Embryonic facial prominence (tissue), 1 donor: ENCODE measurements around the gene MBD3.

Experiments
- DNase-seq: peaks from one replicate; pipeline ENCODE4 v3.0.0-alpha.2; 2016; ENCODE audit errors: extremely low spot score

Gene MBD3

DNA sequence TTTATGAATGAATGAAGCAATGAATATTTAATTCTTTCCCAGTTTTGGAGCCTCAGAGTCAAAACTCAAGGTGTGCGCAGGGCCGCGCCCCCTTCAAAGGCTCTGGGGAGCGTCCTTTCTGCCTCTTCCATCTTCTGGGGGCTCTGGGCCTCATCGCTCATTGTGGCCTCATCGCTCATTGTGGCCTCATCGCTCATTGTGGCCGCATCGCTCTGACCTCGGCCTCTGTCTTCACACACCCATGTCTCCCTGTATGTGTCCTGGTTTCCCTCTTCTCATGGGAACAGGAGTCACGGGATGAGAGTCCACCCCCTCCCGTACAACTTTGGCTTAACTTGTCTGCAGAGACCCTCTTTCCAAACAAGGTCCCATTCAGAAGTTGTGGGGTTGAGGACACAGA lies 21.3 kb downstream of the MBD3 start:
- DNase-seq, result no peak

DNA sequence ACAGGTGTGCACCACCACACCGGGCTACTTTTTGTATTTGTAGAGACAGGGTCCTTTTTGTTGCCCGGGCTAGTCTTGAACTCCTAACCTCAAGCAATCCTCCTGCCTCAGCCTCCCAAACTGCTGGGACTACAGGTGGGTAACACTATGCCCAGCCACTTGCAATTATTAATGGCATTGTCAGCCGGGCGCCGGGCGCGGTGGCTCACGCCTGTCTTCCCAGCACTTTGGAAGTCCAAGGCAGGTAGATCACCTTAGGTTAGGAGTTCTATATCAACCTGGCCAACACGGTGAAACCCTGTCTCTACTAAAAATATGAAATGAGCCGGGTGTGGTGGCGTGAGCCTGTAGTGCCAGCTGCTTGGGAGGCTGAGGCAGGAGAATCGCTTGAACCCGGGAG lies 21.8 kb downstream of the MBD3 start:
- no peak for DNase-seq

DNA sequence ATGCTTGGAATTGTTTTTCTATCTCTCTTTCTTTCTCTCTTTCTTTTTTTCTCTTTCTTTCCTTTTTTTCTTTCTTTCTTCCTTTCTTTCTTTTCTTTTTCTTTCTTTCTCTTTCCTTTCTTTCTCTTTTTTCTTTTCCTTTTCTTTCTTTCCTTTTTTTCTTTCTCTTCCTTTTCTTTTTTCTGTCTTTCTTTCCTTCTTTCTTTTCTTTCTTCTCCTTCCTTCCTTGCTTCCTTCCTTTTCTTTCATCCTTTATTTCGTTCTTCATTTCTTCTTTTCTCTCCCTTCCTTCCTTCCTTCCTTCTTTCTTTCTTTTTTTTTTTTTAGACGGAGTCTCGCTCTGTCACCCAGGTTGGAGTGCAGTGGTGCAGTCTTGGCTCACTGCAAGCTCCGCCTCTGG lies 22.7 kb downstream of the MBD3 start:
- DNase-seq, result no peak

GRCh38 chr19:1568320-1569019 lies 24.2 kb downstream of the MBD3 start, which contains the start of gene MEX3D:
TSS of gene MEX3D (minus strand) at chr19:1568325. CDS start at chr19:1568058, 267 bp downstream.
- DNase-seq, result peak; percentile 40

DNA sequence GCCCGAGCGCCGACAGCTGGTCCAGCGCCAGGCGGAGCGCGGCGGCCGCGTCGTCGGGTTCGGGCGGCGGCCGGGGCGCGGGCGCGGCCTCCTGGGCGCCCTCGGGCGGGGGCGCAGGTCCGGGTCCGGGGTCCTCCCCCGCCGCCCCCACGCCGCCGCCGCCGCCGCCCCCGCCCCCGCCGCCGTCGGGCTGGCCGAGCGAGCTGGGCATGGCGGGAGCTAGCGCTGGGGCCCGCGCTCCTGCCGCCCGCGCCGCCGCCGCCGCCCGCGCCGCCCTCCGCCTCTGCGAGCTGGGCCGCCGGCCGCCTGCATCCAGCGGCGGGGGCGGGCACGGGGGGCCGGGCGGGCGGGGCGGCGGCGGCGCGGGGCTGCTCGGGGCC lies 24.8 kb downstream of the MBD3 start:
- DNase-seq, result no peak

DNA sequence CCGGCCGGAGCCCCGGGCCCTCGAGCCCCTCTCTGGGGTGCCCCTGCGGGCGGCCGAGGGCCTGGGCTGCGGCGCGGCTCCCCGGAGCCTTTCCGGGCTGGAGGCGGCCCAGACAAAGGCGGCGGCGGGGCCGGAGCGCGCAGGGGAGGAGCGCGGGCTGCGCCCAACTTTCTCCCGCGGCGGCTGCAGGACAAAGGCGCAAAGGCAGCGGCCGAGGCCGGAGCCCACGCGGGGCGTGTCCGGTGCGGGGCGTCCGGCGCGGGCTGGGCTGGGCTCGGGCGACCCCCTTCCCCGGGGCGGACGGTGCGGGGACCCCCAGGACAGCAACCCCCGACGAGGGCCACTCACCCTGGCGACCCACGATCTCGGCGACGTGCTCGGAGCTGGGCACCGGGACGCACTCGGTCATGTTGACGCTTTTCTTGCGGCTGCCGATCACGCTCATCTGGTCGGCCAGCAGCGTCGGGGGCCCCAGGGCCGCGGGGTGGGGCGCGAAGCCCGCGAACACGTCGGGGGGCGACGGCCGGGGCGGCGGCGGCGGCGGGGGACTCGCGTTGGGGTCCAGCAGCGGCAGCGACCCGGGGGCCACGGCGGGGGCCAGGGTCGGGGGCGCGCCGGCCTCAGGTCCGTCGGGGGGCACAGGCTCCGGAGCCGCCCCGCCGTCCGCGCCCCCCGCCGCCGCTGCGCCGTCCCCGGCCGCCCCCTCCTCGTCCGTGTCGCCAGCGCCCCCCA lies 25.4 kb downstream of the MBD3 start:
- no peak for DNase-seq

GRCh38 chr19:1566392-1567115 lies 26.1 kb downstream of the MBD3 start:
- peak; percentile 71 for DNase-seq

DNA sequence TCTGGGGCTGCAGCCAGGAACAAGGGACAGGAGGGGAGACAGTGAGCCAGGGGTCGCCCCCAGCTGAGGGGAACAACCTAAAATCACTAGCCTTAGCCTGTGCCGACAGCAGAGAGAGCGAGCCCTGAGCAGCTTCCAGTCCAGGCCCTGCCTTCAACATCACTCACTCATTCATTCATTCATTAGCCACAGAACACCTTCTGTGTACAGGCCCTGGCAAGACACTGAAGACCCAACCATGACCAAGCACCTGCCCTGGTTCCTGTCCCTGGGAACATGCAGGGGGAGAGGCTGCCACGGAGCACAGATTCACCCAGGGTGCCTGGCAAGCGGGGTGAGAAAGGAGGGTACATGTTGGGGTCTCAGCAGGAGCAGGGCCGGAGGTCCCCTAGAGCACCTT lies 29.4 kb downstream of the MBD3 start:
- DNase-seq, result no peak

DNA sequence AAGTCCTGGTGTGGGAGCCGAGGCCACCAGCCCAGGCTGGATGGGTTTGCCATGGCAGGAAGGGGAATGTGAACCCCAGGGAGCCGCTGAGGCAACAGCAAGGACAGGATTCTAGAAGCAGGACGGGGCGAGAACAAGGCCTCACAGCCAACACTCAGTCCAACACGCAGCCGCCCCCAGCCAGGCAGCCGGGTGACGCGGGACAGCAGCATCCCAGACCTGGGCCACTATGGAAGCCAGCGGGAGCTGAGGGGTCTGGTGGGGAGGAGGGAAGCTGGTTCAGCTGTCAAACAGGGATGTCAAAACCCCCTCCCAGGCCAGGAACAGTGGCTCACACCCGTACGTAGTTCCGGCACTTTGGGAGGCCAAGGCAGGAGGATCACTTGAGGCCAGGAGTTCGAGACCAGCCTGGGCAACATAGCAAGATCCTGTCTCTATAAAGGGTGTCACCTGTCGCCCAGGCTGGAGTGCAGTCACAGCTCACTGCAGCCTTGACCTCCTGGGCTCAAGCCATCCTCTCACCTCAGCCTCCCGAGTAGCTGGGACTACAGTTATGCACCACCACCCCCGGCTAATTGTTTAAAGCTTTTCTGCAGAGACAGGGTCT lies 31.3 kb downstream of the MBD3 start:
- DNase-seq, result no peak

- no peak for DNase-seq
Observed at GRCh38 chr19:1560286-1560882, 32.3 kb downstream of the MBD3 start.

DNA sequence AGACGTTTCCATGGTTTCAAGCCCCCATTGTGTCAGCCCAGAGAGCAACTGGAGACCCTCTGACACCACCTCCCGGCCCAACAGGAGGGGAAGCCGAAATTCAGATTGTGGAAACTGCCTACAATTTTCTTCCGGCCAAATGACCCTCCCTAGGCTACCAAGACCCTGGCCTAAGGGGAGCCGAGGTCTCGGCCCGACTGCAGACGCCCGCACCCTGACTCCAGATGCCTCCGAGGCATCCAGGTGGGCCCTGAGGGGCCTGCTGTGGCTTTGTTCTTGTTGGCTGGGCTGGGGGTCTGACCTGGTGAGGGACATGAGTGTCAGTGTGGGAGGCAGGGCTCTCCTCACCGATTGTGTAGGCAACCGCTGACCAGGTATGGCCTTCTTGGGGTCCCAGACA lies 34.1 kb downstream of the MBD3 start:
- DNase-seq, result no peak

DNA sequence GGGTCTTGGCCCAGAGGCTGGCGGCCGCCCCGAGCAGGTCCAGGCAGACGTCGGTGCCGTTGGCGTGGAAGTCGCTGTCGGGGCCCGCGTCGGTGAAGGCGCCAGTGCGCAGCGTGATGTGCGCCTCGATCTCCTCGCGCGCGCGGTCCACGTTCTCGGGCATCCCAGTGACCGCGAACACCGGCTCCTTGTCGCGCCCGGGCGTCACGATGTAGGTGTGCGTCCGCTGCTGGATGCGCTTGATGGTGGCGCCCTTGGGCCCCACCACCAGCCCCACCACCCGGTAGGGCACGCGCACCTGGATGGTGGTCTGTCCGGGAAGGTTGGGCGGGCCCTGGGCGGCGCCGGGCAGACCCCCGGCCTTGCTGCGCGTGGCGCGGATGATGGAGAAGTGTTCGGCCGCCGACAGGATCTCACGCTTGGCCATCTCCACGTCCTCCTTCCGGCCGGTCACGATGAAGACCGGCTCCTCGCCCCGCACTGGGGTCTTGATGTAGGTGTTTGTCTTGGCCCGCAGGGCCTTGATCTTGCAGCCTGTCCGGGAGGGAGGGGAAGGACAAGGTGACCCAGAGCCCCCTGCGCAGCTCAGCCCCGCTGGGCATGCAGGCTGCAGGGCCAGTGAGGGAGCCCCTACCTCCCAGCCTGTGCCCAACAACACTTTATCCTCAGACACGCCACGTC lies 36.1 kb downstream of the MBD3 start:
- DNase-seq, result no peak

GRCh38 chr19:1555487-1556389 lies 36.9 kb downstream of the MBD3 start:
- DNase-seq, result no peak

DNA sequence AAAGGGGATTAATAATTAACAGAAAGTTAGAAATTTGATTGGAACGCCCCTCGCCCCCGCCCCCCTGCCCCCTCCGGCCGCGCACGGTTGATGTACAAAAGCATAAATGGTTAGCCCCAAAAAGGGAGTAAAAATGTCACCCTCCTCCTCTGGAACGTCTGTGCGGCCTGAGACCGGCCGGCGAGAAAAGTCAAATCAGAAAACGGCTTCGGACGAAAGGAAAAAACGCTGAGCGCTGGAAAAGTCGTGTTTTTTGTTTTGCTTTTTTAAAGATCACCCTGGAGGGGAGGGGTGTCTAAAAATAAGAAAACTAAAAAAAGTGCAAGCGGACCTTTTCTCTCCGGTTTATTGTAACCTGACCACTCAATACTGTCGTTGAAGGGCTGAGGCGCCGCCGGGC lies 37.7 kb downstream of the MBD3 start:
- DNase-seq, result no peak

DNA sequence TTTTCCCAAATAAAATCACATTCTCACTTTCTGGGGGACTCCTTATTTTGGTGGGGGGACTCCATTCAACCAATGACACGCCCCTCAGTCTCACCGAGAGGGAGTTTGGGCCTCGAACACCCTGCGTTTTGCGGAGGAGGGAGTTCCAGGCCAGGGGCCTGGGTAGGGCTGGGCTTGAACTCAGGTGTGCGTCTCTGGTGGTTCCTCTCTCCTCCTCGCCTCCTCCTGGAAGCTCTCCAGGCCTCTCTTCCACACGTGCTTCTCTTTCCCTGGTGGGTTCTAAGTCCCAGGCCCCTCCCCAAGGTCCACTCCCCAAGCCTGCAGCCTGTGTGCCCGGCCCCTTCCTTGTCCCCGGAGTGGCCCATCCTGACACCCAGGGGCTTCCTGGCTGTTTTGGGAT lies 39.2 kb downstream of the MBD3 start:
- no peak for DNase-seq

GRCh38 chr19:1551068-1552040 lies 41.3 kb downstream of the MBD3 start:
- no peak for DNase-seq

DNA sequence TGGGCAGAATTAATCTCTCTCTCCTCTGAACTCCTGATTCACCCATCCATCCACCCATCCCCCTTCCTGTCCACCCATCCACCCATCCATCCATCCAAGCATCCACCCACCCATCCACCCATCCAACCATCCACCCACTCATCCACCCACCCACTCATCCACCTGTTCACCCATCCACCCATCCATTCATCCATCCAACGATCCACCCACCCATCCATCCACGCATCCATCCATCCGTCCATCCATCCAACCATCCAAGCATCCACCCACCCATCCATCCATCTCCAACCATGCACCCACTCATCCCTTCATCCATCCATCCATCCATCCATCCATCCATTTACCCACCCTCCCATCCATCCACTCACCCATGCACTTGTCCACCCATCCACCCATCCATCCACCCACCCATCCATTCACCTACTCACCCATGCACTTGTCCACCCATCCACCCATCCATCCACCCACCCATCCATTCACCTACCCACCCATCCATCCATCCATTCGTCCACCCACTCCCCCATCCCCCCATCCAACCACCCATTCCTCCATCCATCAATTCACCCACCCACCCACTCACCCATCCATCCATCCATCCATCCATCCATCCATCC lies 43.2 kb downstream of the MBD3 start:
- no peak for DNase-seq

DNA sequence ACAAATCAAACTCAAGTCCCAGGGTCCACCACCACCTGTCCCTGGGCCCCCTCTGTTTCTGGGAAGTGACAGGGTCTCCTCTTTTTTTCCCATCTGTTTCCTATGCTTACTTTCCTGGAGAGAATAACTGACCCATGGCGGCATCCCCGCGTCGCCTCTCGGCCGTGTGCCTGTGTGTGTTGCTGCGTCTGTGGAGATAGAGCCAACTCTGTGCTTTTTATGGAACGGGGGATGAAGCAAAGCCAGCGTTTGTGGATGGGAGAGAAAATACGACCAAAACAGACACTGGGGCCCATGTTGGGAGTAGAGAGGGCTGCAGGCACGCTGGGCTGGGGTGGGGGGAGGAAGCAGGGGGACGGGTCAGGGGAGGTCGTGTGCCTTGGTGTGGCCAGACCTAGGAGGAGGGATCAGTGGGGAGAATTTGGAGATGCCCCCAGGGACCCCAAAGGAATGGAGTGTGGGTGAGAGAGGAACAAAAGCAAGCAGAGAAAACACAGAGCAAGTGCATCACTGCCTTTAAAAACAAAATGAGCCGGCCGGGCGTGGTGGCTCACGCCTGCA lies 52.2 kb downstream of the MBD3 start:
- no peak for DNase-seq
